ENCODE measurements around the gene TFF3.
"Not testable (repeated sequence)": the region's sequence is repeated elsewhere in the genome, so short reads cannot be mapped to it uniquely, and the experiment has no call there.

Gene TFF3

DNA sequence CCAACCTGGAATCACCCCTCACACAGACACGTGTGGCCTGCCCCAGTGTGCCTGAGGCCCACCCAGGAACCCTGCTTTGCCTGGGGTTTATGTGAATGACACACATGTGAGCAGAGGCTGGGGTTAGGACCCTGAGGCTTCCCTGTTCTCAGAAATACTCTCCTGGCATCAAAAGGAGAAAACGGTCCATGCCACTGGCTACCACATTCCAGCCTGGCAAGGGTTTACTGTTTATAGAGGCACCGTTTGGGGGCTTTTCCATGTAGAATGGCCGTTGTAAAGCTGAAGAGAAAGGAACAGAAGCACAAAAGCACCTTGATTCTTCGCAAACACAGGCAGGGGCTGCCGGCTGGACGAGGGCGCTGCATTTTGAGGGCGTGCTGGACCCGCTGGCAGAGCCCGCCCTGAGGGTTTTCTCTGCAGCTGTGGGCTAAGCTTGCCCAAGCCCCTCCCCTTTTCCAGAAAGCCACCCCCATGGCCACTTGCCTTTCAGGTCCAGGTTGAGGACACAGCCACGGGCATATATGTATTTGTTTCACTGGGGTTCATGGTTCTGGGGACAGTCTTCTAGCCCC, 13.0 kb downstream of the TFF3 start:
- DNase-seq, result no peak

- no peak for DNase-seq
Measured at GRCh38 chr21:42301371-42302075, 13.7 kb downstream of the TFF3 start.

GRCh38 chr21:42300956-42301355, 14.3 kb downstream of the TFF3 start:
- DNase-seq, result no peak

GRCh38 chr21:42300045-42300583, 15.1 kb downstream of the TFF3 start:
- no peak for DNase-seq

GRCh38 chr21:42299324-42300044, 15.7 kb downstream of the TFF3 start:
- DNase-seq, result no peak

DNA sequence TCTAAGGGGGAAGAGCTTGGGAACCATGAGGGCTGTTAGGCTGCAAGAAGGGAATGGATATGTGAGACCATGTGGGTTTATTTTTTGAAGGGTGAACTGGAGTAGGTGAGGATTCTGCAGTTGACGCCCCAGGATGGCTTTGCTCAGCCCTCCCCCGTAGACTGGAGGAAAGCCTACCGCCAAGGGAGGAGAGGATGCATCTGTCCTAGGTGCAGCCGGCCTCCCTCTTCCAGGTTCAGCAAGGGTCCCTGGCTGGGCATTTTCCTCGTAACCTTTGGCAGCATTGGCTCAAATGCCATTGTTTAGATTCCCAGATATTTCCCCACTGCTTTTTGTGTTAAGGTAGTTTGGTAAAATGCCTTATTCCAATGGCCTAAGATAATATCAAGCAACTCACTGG, 16.6 kb downstream of the TFF3 start:
- no peak for DNase-seq

- no peak for DNase-seq
Measured at GRCh38 chr21:42298237-42298636, 17.0 kb downstream of the TFF3 start.

DNA sequence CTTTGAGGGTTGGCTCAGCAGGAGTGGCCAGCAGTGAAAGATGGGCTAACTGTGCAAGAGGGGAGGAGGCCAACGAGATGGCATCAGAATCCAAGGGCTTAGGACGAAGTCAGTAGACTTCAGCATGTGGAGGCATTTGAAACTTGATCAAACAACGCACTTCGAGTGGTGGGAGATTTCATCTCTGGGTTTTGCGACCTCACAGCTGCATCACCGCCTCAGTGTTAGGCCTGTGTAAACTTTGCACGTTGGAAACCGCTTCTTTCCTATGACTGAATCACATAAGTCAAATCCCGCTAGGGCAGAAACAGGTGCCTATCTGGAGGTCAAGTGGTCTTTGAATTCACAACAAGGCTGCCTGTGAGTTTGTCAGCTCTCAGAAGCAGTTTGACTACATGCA, 17.8 kb downstream of the TFF3 start:
- no peak for DNase-seq

DNA sequence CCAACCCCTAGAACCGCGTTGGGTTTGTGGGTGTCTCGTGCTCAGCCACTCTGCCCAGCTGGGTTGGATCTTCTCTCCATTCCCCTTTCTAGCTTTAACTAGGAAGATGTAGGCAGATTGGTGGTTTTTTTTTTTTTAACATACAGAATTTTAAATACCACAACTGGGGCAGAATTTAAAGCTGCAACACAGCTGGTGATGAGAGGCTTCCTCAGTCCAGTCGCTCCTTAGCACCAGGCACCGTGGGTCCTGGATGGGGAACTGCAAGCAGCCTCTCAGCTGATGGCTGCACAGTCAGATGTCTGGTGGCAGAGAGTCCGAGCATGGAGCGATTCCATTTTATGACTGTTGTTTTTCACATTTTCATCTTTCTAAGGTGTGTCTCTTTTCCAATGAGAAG, 18.7 kb downstream of the TFF3 start:
- no peak for DNase-seq

DNA sequence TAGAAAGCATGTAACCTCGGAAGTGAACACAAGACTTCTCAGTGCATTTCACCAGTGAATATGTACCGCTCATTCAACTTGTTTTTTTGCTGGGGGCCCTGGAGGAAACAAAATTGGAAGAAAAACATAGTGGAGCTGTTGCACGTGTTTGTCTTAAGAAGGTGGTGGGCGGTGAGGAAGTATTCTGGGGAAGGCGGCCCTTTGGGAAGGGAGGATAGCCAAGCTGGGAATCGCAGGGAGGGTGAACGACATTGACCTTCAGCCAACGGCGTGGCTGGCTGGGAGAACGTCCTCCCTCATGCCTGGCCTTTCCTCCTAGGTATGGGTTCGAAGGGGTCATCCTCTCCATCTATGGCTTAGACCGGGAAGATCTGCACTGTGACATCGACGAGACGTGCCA, 19.4 kb downstream of the TFF3 start:
- DNase-seq, result no peak

DNA sequence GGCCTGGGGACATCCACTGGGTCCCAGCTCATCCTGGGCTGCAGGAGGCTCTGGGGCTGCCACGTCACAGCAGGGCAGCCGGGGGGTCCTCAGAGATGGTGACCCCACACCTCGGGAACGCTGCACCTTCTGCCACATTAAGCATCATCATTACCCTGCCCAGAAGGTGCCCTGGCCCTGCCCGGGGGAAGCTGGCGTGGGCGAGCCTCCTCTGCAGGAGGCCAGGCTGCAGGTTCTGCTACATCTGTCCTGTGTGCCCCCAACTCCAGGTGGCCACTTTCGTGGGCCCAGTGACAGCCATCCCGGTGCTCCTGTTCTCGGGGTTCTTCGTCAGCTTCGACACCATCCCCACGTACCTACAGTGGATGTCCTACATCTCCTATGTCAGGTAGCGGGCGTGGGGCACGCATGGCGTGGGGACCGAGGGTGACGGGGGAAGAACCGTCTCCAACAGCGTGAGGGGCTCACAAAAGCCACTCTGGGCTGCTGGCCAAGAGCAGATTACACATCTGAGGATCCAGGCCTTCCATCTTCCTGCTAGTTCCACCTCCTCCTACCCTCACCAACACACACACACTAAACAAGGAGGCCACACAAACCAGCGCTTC, 20.8 kb downstream of the TFF3 start:
- DNase-seq, result no peak

GRCh38 chr21:42293649-42294272, 21.4 kb downstream of the TFF3 start:
- DNase-seq, result no peak

GRCh38 chr21:42292563-42293142, 22.6 kb downstream of the TFF3 start:
- not testable (repeated sequence) for DNase-seq

DNA sequence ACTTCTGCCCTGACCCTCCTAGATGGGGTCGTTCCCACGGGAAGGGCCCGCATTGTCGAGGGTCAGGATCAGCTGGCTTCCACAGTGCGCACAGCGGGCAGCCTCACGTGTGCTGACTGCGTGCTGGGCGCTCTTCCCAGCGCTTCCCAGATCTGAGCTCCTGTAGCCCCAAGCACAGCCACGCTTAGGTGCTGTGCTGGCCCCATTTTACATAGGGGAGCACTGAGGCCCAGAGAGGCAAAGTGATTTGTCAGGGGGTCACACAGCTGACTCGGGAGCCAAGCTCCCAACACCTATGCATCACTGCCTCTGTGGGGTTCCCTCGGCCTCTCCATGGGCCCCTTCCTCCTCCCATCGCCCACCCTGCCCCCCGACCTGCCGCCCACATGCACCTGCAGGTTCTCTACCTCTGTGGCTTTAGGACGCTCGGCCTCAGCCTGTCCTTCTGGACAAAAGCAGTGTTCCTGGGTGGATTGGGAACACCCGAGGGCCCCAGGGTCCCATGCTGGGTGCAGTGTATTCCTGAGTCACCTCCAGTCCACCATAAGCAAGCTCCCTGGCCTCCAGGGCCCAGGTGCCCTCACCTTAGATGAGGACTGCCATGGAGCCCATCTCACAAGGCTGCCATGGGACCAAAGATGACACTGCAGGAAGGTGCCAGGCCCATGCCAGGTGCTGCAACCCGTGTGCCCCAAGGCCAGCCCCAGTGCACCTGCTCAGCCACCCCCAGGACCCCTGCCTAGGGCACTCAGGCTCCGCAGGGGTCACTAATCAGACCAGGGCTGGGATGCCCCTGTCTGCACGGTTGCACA, 23.3 kb downstream of the TFF3 start:
- DNase-seq, result no peak

DNA sequence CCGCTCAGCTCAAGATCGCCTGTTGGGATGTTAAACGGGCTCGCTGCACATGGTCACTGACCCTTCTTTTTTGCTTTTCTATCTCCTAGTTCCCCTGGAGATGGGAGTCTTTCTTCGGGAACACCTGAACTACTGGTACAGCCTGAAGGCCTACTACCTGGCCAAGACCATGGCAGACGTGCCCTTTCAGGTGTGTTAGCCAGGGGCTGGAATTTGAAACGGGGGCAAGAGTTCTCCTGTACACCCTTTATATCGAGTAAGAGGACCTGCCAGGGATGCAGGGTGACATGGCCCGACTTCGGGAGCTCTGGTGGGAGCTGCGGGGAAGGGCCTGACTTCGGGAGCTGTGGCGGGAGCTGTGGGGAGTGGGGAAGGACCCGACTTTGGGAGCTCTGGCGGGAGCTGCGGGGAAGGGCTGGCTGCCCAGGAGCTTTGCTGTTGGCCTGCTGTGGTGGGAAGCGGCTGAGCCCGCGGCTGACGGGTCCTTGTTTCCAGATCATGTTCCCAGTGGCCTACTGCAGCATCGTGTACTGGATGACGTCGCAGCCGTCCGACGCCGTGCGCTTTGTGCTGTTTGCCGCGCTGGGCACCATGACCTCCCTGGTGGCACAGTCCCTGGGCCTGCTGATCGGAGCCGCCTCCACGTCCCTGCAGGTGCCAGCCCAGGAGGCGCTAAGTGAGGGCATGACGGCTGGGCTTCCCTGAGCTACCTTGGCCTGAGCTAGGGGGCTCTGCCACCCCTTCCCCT, 24.0 kb downstream of the TFF3 start:
- no peak for DNase-seq

GRCh38 chr21:42290505-42290904, 24.7 kb downstream of the TFF3 start:
- DNase-seq, result no peak

GRCh38 chr21:42289926-42290325, 25.3 kb downstream of the TFF3 start:
- peak; percentile 27 for DNase-seq

DNA sequence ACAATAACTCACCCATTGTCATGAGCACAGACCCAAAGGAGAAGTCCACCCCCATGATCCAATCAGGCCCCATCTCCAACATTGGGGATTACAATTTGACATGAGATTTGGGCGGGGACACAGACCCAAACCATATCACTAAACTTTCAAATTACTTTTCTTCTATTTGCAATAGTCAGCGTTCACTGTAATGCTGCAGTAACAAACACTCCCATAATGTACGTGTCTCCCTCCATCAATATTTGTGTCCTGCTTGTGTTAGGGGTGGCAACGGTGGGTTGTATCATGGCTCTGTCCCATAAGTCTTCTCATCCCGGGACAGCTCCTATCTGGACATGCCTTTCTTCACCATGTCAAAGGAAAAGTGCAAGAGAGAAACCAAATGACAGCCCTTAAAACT, 26.2 kb downstream of the TFF3 start:
- DNase-seq, result no peak

DNA sequence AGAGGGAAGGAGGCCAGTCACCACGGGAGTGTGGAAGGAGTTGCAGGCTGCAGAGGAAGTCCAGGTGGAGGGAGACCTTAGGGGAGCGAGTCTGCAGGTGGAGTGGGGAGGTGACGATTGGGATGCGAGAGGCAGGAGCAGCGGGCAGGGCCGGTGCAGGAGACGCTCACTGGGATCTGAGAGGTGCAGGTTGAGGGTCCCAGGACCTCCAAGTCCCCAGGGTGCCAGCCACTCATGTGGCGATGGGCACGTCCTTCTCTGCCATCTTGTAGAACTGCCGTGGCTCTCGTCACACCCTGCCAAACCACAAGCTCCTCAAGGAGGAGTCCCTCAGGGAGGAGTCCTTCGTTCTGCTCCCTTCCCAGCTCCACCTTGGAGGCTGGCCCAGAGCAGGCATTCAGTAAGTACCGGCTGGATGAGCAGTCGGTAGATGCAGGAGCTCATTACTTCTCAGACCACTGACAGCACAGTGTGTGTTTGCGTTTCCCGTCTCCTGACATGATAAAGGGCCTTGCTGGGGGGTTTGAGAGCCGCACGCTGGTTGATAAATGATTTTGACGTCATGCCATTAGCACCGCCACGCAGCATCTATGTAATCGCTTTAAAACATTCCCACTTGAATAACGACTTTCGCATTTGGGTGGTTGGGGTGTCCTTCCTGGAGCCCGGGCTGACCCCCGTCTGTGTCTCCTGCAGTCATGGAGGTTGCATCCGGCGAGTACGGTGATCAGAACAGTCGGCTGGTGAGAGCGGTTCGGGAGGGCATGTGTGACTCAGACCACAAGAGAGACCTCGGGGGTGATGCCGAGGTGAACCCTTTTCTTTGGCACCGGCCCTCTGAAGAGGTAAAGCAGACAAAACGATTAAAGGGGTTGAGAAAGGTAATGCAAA, 27.8 kb downstream of the TFF3 start:
- DNase-seq, result no peak

- no peak for DNase-seq
Measured at GRCh38 chr21:42286416-42286815, 28.8 kb downstream of the TFF3 start.

Measured in midbrain (tissue), 1 donor.